HuH-7 (cell line): ENCODE measurements around the gene PARD3B.
A peak's percentile ranks its signal among the peaks of the same experiment; 100 is the strongest.
"Not testable (repeated sequence)": the region's sequence is repeated elsewhere in the genome, so short reads cannot be mapped to it uniquely, and the experiment has no call there.

Experiments used
- DNase-seq: peaks from one replicate; pipeline ENCODE4 v3.0.0; 2011; ENCODE audit warnings: low spot score

The PARD3B gene

DNA sequence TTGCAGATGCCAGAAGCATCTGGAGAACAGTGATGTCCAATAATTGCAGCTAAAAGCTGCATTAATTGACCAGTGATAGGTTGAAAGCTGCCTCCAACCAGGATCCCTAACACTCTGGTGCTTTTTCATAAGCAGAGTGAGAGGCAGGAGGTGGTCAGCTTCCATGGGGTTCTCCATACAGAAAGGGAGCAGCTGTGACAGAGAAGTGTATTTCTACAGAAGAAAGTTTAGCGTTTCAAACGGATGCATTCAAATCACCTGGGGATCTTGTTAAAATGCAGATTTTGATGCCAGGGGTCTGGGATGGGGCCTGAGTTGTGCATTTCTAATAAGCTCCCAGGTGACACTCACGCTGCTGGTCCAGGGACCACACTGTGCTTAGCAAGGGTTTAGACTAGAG lies 920.5 kb downstream of the PARD3B start:
- no peak for DNase-seq

DNA sequence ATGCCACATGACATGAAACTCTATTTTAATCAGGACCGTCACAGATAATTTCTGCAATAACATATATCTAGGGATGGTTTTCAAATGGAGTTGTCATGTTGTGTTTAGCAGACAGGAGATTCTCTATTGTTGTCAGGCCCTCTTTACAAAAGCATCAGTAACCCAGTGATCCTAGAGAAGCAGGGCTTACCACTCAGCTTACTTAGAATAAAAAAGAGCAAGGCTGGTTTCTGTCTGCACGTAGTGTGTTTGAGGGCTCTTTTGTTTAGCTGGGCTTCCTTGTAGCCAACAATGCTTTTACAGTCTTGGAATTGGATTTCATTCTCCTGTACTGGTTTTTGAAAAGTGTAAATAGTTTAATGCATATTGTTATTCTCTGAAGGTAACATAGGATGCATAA lies 926.5 kb downstream of the PARD3B start:
- DNase-seq = no peak

GRCh38 chr2:205473791-205474190 lies 928.5 kb downstream of the PARD3B start:
- no peak for DNase-seq

DNA sequence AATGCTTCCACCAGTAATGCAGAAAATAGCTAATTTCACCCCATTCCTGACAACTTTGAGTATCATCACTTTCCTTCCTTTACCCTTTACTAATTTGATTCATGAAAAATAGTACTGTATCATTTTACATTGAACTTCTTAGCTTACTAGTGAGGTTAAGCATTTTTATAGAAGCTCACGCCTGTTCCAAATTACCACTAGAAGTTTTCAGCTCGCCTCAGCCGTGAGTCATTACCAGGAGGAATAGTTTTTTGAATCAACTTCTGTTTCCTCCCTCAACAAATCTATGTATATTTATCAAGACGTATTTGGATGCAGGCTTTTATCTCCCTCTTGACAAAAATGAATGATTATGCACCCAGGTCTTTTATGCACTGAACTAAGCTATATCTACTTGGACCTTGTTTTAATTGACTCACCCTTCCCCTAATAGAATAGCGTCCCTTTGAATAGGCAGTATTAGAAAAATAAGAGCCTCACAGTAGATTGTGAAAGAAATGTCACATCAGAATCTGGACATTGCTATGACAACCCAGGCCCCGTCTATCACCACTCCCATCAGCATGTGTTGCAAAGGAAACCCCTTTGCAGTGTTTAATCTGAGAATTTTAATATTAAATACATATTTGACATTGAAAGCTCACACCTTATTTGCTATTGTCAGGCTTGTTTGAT lies 929.6 kb downstream of the PARD3B start:
- DNase-seq = no peak

DNA sequence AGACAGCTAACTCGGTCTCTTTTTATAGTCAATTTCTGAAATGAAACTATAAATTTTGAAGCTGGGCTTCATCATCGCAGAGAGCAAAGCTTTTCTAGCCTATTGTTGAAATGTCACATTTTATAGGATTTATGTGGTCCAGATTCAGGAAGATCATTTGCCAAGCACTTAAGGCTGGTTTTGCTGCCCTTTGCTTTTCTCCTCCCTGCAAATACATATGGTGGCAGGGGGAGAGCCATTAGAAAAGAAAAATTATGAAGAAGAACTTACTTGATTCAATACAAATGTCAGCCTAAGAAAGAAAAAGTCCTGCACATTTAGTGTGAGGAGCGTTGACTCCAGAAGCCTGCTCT lies 930.1 kb downstream of the PARD3B start:
- no peak for DNase-seq

DNA sequence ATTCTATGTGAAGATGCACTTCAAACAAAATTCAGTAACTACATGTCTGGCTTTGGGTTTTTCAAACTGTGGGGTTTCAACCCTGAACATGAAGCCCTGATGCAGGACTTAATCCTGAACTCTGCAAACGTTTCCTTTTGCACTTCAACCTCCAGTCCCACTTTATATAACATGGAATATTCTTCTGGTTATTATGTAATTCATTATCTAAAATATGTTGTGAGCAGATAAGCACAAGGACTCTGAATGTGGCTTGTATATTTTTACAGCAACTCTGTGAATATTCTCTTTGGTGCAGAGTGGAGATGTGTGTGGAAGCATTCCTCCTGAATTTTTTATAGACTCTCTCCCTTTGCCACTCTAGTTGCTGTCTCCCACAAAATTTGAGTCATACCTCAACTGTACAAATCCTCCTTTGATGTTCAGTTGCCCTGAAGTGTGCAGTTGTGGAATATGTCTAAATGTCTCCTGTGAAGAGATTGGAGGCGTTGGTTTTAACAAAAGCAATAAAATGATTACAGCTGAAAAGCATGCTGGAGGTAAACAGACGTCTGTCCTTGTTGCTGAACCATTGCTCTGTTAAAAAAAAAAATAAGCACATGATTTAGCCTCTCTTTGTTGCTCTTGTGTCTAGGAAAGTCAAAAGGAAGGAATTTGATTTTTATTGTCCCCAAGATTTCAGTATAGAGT lies 931.9 kb downstream of the PARD3B start:
- DNase-seq = peak; percentile 2

GRCh38 chr2:205481861-205482260 lies 936.6 kb downstream of the PARD3B start:
- DNase-seq = no peak

GRCh38 chr2:205482399-205483081 lies 937.3 kb downstream of the PARD3B start:
- DNase-seq = no peak

DNA sequence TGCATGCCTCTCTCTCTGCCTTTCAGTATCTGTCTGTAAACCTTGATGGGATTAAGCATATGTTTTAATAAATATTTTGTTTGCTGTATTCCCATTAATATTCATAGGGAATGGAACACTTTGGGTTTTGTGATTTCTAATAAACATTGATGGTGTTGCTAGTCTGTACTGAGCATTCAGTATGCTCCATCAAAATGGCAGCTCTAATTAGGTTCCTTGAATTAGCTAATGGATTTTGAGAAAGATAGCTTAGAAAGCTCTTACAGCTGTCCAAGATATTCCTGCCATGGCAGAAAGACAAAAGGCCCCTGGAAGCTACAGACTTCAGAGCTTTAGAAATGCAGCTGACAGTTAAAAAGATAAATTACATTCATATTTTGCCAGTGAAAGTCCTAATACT lies 937.8 kb downstream of the PARD3B start:
- DNase-seq = no peak

- DNase-seq = no peak
Observed at GRCh38 chr2:205484215-205484614, 938.9 kb downstream of the PARD3B start.

GRCh38 chr2:205484764-205485163 lies 939.5 kb downstream of the PARD3B start:
- DNase-seq = no peak

DNA sequence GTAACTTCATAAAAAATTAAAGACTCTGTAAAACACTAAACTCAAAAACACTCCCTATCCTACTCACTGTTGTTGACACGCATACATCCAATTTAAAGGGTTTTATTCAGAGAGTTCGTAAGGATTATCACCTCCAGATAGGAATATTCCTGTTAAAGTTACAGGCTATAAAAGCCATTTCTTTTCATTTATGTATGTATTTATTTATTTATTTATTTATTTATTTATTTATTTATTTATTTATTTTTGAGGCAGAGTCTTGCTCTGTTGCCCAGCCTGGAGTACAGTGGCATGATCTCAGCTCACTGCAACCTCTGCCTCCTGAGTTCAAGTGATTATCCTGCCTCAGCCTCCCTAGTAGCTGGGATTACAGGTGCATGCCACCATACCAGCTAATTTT lies 948.3 kb downstream of the PARD3B start:
- not testable (repeated sequence) for DNase-seq

GRCh38 chr2:205494537-205495235 lies 949.4 kb downstream of the PARD3B start:
- DNase-seq = no peak

- DNase-seq = no peak
Observed at GRCh38 chr2:205495819-205496218, 950.5 kb downstream of the PARD3B start.

GRCh38 chr2:205496370-205496769 lies 951.1 kb downstream of the PARD3B start:
- DNase-seq = no peak

DNA sequence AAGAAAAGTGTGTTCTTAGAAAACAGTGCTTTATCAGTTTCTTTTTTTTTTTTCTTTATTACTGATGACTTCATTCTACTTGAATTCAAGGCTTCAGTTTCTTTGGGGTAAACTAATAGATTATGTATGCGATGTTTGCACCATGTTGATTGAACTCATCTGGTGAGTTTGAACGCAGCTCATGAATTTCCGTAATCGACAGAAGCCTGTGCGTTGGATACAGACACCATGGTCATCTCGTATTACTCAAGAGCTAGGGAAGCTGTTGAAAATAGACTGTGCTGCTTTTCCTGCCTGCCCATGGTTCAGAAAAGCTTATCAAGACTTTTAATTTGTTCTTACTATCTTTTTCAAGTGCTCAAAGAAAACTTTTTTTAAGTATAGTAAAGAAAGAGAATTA lies 951.5 kb downstream of the PARD3B start:
- no peak for DNase-seq

GRCh38 chr2:205499006-205499405 lies 953.7 kb downstream of the PARD3B start:
- DNase-seq = no peak

- no peak for DNase-seq
Observed at GRCh38 chr2:205500065-205500464, 954.8 kb downstream of the PARD3B start.

DNA sequence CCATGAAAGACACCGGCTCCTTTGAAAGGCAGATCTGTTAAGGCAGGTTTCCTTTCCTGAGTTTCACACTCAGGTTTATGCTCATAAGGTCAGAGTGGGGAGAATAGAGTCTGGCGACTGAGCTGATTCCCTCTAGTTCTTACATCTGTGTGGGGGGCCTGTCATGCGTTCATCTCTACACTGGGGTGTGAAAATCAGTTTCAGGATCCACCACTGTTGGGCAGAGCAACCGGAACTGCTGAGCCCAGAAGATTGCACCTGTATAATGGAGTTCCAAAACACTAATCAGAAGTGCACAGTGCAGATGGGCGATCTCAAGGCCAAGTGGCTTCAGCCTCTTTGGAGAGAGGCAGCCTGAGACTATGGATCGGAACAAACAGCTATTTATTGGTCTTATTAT lies 955.7 kb downstream of the PARD3B start:
- DNase-seq = no peak

DNA sequence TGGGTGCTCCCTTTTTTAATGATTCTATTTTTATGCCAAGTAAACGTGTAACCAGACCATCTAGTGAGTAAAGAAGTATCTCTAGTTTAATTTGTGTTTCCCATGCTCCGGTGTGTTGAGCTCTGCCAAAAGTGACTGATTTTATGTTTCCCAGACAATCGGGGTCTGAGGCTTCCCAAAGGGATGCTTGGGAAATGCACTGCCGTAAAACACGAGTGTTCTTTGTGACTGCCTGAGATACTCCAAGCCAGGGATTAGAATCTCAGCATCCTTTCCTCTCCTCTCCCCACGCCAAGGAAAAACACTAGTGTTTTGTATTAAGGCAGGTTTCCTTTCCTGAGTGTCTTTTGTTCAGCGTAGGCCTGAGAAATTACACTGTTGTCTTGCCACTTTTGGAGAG lies 956.6 kb downstream of the PARD3B start:
- no peak for DNase-seq

- DNase-seq = no peak
Observed at GRCh38 chr2:205505371-205505770, 960.1 kb downstream of the PARD3B start.

GRCh38 chr2:205509655-205510054 lies 964.4 kb downstream of the PARD3B start:
- no peak for DNase-seq

DNA sequence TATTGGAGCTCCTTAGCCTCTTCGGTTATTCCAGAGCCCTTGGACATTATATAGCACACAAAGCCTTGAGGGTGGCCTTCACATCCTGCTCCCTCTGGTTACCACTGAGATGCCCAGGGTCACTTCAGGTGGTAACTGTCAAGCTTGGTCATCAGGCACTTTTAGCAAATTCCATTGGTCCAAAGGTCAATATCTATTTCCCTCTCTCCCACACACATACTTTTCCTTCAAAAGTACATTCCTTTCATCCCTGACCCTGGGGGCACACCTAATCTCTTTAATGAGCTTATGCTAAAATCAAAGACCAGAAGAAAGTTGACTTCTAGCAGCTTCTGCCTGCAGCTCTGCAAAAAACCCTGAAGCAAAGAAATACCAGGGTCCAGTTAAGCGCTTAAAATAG lies 965.1 kb downstream of the PARD3B start:
- DNase-seq = peak; percentile 25
